ENCODE results near the gene RAB31.
"Not testable (repeated sequence)": the region's sequence is repeated elsewhere in the genome, so short reads cannot be mapped to it uniquely, and the experiment has no call there.

The RAB31 gene

GRCh38 chr18:9870431-9871008 is 162.4 kb downstream of the RAB31 start:
- no peak for DNase-seq

GRCh38 chr18:9871244-9871746 is 163.2 kb downstream of the RAB31 start:
- no peak for DNase-seq

- DNase-seq: no peak
Observed at GRCh38 chr18:9872823-9873222, 164.7 kb downstream of the RAB31 start.

GRCh38 chr18:9874728-9875127 is 166.6 kb downstream of the RAB31 start:
- DNase-seq: no peak

- no peak for DNase-seq
Observed at GRCh38 chr18:9876212-9876866, 168.2 kb downstream of the RAB31 start.

- no peak for DNase-seq
Observed at GRCh38 chr18:9876867-9877654, 169.0 kb downstream of the RAB31 start.

- no peak for DNase-seq
Observed at GRCh38 chr18:9877655-9878014, 169.5 kb downstream of the RAB31 start.

GRCh38 chr18:9878095-9878494 is 170.0 kb downstream of the RAB31 start:
- DNase-seq: no peak

GRCh38 chr18:9878783-9879242 is 170.7 kb downstream of the RAB31 start:
- no peak for DNase-seq

- DNase-seq: no peak
Observed at GRCh38 chr18:9884090-9884489, 176.0 kb downstream of the RAB31 start.

- no peak for DNase-seq
Observed at GRCh38 chr18:9884532-9885140, 176.5 kb downstream of the RAB31 start.

- no peak for DNase-seq
Observed at GRCh38 chr18:9885170-9886004, 177.3 kb downstream of the RAB31 start, which contains the start of gene TXNDC2. Gene TXNDC2 (plus strand): TSS chr18:9885973. CDS start chr18:9886681, 708 bp downstream.

GRCh38 chr18:9886005-9886348 is 177.9 kb downstream of the RAB31 start:
- no peak for DNase-seq

- DNase-seq: no peak
Observed at GRCh38 chr18:9887992-9888391, 179.9 kb downstream of the RAB31 start.

GRCh38 chr18:9890196-9890595 is 182.1 kb downstream of the RAB31 start:
- no peak for DNase-seq

GRCh38 chr18:9890957-9891356 is 182.9 kb downstream of the RAB31 start:
- no peak for DNase-seq

- not testable (repeated sequence) for DNase-seq
Observed at GRCh38 chr18:9891515-9891914, 183.4 kb downstream of the RAB31 start.

- DNase-seq: no peak
Observed at GRCh38 chr18:9894454-9895068, 186.5 kb downstream of the RAB31 start.

- no peak for DNase-seq
Observed at GRCh38 chr18:9897129-9897528, 189.0 kb downstream of the RAB31 start.

- DNase-seq: not testable (repeated sequence)
Observed at GRCh38 chr18:9897787-9898291, 189.7 kb downstream of the RAB31 start.

- no peak for DNase-seq
Observed at GRCh38 chr18:9898792-9899549, 190.9 kb downstream of the RAB31 start.

Measured in stimulated activated CD4-positive, alpha-beta T cell treated with anti-CD3 and anti-CD28 coated beads, Interleukin-4, amount 100 ng/mL, for 4 hours (primary cell).